ENCODE measurements around the gene SLC4A5. TPM values are rescaled to one million over a fixed set of nuclear protein-coding genes. Genes with fewer than 3 reads are reported as not detected.

Gene SLC4A5
- total RNA-seq, 2 experiments from 2014 or later, result 0.42 to 2.6 TPM

Other genes starting within 250 kb of the SLC4A5 start
- gene BOLA3, start 195.5 kb downstream of the SLC4A5 start, total RNA-seq, result 10 to 100 TPM; 69.5 to 76.1 TPM
- gene MOB1A, start 164.5 kb downstream of the SLC4A5 start, total RNA-seq, result 100 to 1,000 TPM; 183 to 220 TPM
- 100 to 1,000 TPM; 215 to 293 TPM for gene MTHFD2, start 144.8 kb downstream of the SLC4A5 start, total RNA-seq
- 100 to 1,000 TPM in 1 of 2 experiments, 10 to 100 TPM in 1; 98.3 to 108 TPM for gene DCTN1, start 36.9 kb upstream of the SLC4A5 start, total RNA-seq
- 1 to 10 TPM in 1 of 2 experiments, under 1 TPM in 1; 0.93 to 1.8 TPM for gene C2orf81, start 78.2 kb upstream of the SLC4A5 start, total RNA-seq
- gene WDR54, start 78.3 kb upstream of the SLC4A5 start, total RNA-seq, result 10 to 100 TPM; 82.7 to 84.0 TPM
- gene RTKN, start 98.5 kb upstream of the SLC4A5 start, total RNA-seq, result 1 to 10 TPM in 1 of 2 experiments, under 1 TPM in 1; 0.50 to 1.9 TPM
- gene INO80B, start 111.7 kb upstream of the SLC4A5 start, total RNA-seq, result 10 to 100 TPM; 31.1 to 39.5 TPM
- 10 to 100 TPM; 40.5 to 46.8 TPM for gene WBP1, start 115.0 kb upstream of the SLC4A5 start, total RNA-seq
- gene MOGS, start 122.0 kb upstream of the SLC4A5 start, total RNA-seq, result 10 to 100 TPM; 60.4 to 78.2 TPM
- gene MRPL53, start 129.3 kb upstream of the SLC4A5 start, total RNA-seq, result 100 to 1,000 TPM in 1 of 2 experiments, 10 to 100 TPM in 1; 93.9 to 111 TPM
- 10 to 100 TPM; 26.5 to 29.5 TPM for gene CCDC142, start 139.6 kb upstream of the SLC4A5 start, total RNA-seq
- 10 to 100 TPM; 39.4 to 48.8 TPM for gene TTC31, start 139.7 kb upstream of the SLC4A5 start, total RNA-seq
- 1 to 10 TPM; 1.3 to 2.4 TPM for gene LBX2, start 156.2 kb upstream of the SLC4A5 start, total RNA-seq
- gene PCGF1, start 164.3 kb upstream of the SLC4A5 start, total RNA-seq, result 10 to 100 TPM; 15.5 to 34.0 TPM
- 1 to 10 TPM in 1 of 2 experiments, under 1 TPM in 1; 0.82 to 1.3 TPM for gene TLX2, start 171.0 kb upstream of the SLC4A5 start, total RNA-seq
- gene DQX1, start 182.8 kb upstream of the SLC4A5 start, total RNA-seq, result under 1 TPM; 0.38 to 0.94 TPM
- 100 to 1,000 TPM; 140 to 158 TPM for gene AUP1, start 186.3 kb upstream of the SLC4A5 start, total RNA-seq
- gene HTRA2, start 186.5 kb upstream of the SLC4A5 start, total RNA-seq, result 10 to 100 TPM; 52.2 to 87.2 TPM
- gene LOXL3, start 210.5 kb upstream of the SLC4A5 start, total RNA-seq, result 1 to 10 TPM in 1 of 2 experiments, under 1 TPM in 1; 0.76 to 1.8 TPM
- gene DOK1, start 211.3 kb upstream of the SLC4A5 start, total RNA-seq, result 10 to 100 TPM; 47.1 to 52.1 TPM

All from activated CD8-positive, alpha-beta memory T cell treated with anti-CD3 and anti-CD28 coated beads, Interleukin-2, amount 10 ng/mL, durations not matched to agents 7 days and 5 days (primary cell).